Endothelial cell (in vitro differentiated cells): ENCODE measurements around the gene SPO11. TPM values are rescaled to one million over a fixed set of nuclear protein-coding genes. Genes with fewer than 3 reads are reported as not detected.

ENCODE experiments used
- DNase-seq: peaks from one replicate; pipeline ENCODE4 v3.0.0; 2021; ENCODE audit warnings: low spot score
- H3K27ac Mint-ChIP-seq: one replicate; pipeline ENCODE4 v1.8.0; 2021; ENCODE audit warnings: mixed read lengths, inconsistent platforms; ENCODE audit not compliant: unreplicated experiment
- H3K27me3 Mint-ChIP-seq: one replicate; pipeline ENCODE4 v1.8.0; 2021; ENCODE audit warnings: mild to moderate bottlenecking, moderate library complexity, mixed read lengths, inconsistent platforms; ENCODE audit not compliant: unreplicated experiment
- H3K36me3 Mint-ChIP-seq: one replicate; pipeline ENCODE4 v1.8.0; 2021; ENCODE audit warnings: mild to moderate bottlenecking, low read depth, mixed read lengths, inconsistent platforms; ENCODE audit not compliant: unreplicated experiment
- H3K4me1 Mint-ChIP-seq: one replicate; pipeline ENCODE4 v1.8.0; 2021; ENCODE audit warnings: mild to moderate bottlenecking, mixed read lengths, inconsistent platforms; ENCODE audit not compliant: unreplicated experiment
- H3K4me3 Mint-ChIP-seq: one replicate; pipeline ENCODE4 v1.8.0; 2021; ENCODE audit warnings: mild to moderate bottlenecking, mixed read lengths, inconsistent platforms; ENCODE audit not compliant: unreplicated experiment
- H3K9me3 Mint-ChIP-seq: one replicate; pipeline ENCODE4 v1.8.0; 2021; ENCODE audit warnings: mixed read lengths, inconsistent platforms; ENCODE audit not compliant: unreplicated experiment
- CTCF ChIP-seq: fragments of 200-600 bp; sonication (generic); IDR thresholded peaks from one replicate; pipeline ENCODE4 v1.5.0; 2021; ENCODE audit warnings: antibody characterized with exemption; ENCODE audit not compliant: unreplicated experiment
- total RNA-seq: library from RNA; stranded (reverse); fragmentation: NEBNext Ultra II Directional; extraction: Animal tissue kit (Norgen Biotek cat#: 25700); gene quantifications from one replicate; pipeline ENCODE4 v1.2.1, GENCODE V29; 2021; ENCODE audit not compliant: unreplicated experiment

The SPO11 gene
- total RNA-seq, 1 donor from 2014 or later: not detected

DNA sequence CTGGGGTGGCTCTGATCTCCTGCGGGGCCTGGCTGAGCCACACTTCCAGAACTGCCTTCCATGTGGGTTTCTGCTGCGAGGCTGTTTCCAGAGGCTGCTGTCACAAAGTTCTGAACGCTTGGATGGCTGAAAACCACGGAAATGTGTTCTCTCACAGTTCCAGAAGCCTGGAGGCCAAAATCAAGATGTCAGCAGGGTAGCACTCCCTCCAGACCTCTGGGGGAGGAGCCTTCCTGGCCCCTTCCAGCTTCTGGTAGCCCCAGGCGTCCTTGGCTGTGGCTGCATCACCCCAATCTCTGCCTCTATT, 39.5 kb upstream of the SPO11 start:
- Mint-ChIP-seq H3K27ac (no peak overlapping the region), H3K27me3 (peaks cover 6% of the 10 kb centered on the region), H3K36me3 (no peaks in the 10 kb centered on the region), H3K9me3 (no peaks in the 10 kb centered on the region), H3K4me1 (peaks cover 2% of the 10 kb centered on the region), H3K4me3 (no peak overlapping the region)
- no peak for DNase-seq
- TF ChIP-seq CTCF: no peak

- no peak for TF ChIP-seq CTCF
- Mint-ChIP-seq H3K27ac (no peak overlapping the region), H3K4me3 (no peak overlapping the region), H3K27me3 (peaks cover 6% of the 10 kb centered on the region), H3K36me3 (no peaks in the 10 kb centered on the region), H3K4me1 (peaks cover 2% of the 10 kb centered on the region), H3K9me3 (no peaks in the 10 kb centered on the region)
- DNase-seq: no peak
These were observed 38.6 kb upstream of the SPO11 start for GRCh38 chr20:57291003-57291402.

DNA sequence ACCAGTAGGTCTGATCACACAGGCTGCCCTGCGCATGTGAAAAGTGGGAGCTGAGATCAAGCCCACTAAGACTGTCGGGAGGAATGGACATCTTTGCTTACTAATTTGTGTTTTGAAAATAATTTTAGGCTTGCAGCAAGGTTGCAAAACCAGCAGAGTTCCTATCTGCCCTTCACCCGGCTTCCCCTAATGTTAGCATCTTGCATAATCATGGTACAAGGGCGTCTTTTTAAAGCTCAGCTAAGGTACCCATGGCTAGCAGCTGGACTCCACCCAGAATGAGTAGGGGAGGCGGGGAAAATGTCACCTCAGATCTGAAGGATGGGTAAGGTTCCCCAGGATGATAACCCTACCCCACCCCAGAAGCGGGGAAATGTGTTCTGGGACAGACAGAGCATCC, 37.9 kb upstream of the SPO11 start:
- no peak for TF ChIP-seq CTCF
- no peaks in the 10 kb centered on the region for H3K36me3 Mint-ChIP-seq
- H3K9me3 Mint-ChIP-seq: no peaks in the 10 kb centered on the region
- peaks cover 6% of the 10 kb centered on the region for H3K27me3 Mint-ChIP-seq
- H3K27ac Mint-ChIP-seq: no peak overlapping the region
- peaks cover 2% of the 10 kb centered on the region for H3K4me1 Mint-ChIP-seq
- DNase-seq: no peak
- H3K4me3 Mint-ChIP-seq: no peak overlapping the region

- H3K4me3 Mint-ChIP-seq: no peak overlapping the region
- TF ChIP-seq CTCF: no peak
- no peak overlapping the region for H3K27ac Mint-ChIP-seq
- H3K27me3 Mint-ChIP-seq: peaks cover 6% of the 10 kb centered on the region
- peaks cover 2% of the 10 kb centered on the region for H3K4me1 Mint-ChIP-seq
- DNase-seq: no peak
- H3K36me3 Mint-ChIP-seq: no peaks in the 10 kb centered on the region
- H3K9me3 Mint-ChIP-seq: no peaks in the 10 kb centered on the region
These were observed 37.0 kb upstream of the SPO11 start for GRCh38 chr20:57292611-57293010.

- Mint-ChIP-seq H3K36me3 (no peaks in the 10 kb centered on the region), H3K27me3 (peaks cover 6% of the 10 kb centered on the region), H3K9me3 (no peaks in the 10 kb centered on the region), H3K4me1 (peaks cover 2% of the 10 kb centered on the region), H3K4me3 (no peak overlapping the region), H3K27ac (no peak overlapping the region)
- no peak for TF ChIP-seq CTCF
- no peak for DNase-seq
These were observed 35.6 kb upstream of the SPO11 start for GRCh38 chr20:57293995-57294394.
